HEK293 (cell line): ENCODE data around the gene ODAD4.

Experiments used
- CTCF ChIA-PET: fragments of 350-600 bp; formaldehyde crosslinking; extraction: SDS; loops from one replicate; lab custom pipeline; 2021; ENCODE audit warnings: antibody characterized with exemption; lab: Yijun Ruan, JAX
- POLR2A ChIA-PET: fragments of 300-600 bp; formaldehyde crosslinking; extraction: SDS; loops from one replicate; lab custom pipeline; 2020; ENCODE audit warnings: antibody characterized with exemption, inconsistent platforms; lab: Yijun Ruan, JAX
- H3K27ac ChIP-seq: fragments of 200-500 bp; sonication (Bioruptor generic); 2 replicates; pipeline ENCODE4 v1.5.1; 2014; ENCODE audit warnings: low read depth, low read length, control low read depth, inconsistent platforms; ENCODE audit errors: extremely low read depth
- H3K36me3 ChIP-seq, 2 experiments: fragments of 200-500 bp in 1 of 2; sonication (Bioruptor generic) in 1 of 2; 1 replicate in 1 of 2; 2 replicates in 1 of 2; pipeline ENCODE4 v1.5.1; 2014 to 2017; ENCODE audit warnings: inconsistent platforms in 2 of 2, low read length in 2 of 2; ENCODE audit not compliant: control insufficient read depth in 2 of 2, insufficient read depth in 1 of 2
- H3K4me1 ChIP-seq: fragments of 200-500 bp; sonication (Bioruptor generic); 2 replicates; pipeline ENCODE4 v1.5.1; 2014; ENCODE audit warnings: mild to moderate bottlenecking, low read length, inconsistent platforms; ENCODE audit not compliant: control insufficient read depth, insufficient read depth
- H3K4me3 ChIP-seq: 2 replicates; pipeline ENCODE4 v1.5.1; 2011; ENCODE audit warnings: low read depth, mild to moderate bottlenecking, control low read depth, low read length, moderate library complexity
- H3K9me3 ChIP-seq: fragments of 200-500 bp; sonication (Bioruptor generic); 2 replicates; pipeline ENCODE4 v1.5.1; 2014; ENCODE audit warnings: low read depth, low read length, inconsistent platforms; ENCODE audit not compliant: control insufficient read depth, insufficient read depth
- KLF1 ChIP-seq: fragments of 450-650 bp; formaldehyde crosslinking; IDR thresholded peaks from 2 replicates; pipeline ENCODE4 v1.5.1; 2016; ENCODE audit warnings: missing biosample characterization, missing genetic modification characterization
- MEIS1 ChIP-seq: sonication (generic); formaldehyde crosslinking; IDR thresholded peaks from 2 replicates; pipeline ENCODE4 v1.8.1; 2022; ENCODE audit warnings: missing genetic modification reagents, mild to moderate bottlenecking, borderline replicate concordance
- MZF1 ChIP-seq: fragments of 450-650 bp; formaldehyde crosslinking; IDR thresholded peaks from 2 replicates; pipeline ENCODE4 v1.5.1; 2017; ENCODE audit warnings: missing biosample characterization, missing genetic modification characterization, borderline replicate concordance
- TRIM28 ChIP-seq: IDR thresholded peaks from 2 replicates; pipeline ENCODE4 v1.6.1; 2011; ENCODE audit warnings: low read length, control low read depth, borderline replicate concordance
- YY2 ChIP-seq: fragments of 450-650 bp; formaldehyde crosslinking; IDR thresholded peaks from 2 replicates; pipeline ENCODE4 v1.5.1; 2016; ENCODE audit warnings: missing biosample characterization, missing genetic modification characterization
- ZBTB26 ChIP-seq: fragments of 450-650 bp; formaldehyde crosslinking; optimal IDR thresholded peaks from 2 replicates; pipeline ENCODE3; 2016; ENCODE audit warnings: missing biosample characterization, mild to moderate bottlenecking, missing genetic modification characterization
- ZFP41 ChIP-seq: fragments of 450-650 bp; formaldehyde crosslinking; IDR thresholded peaks from 2 replicates; pipeline ENCODE4 v1.5.1; 2016; ENCODE audit warnings: missing biosample characterization, missing genetic modification characterization, borderline replicate concordance
- ZNF121 ChIP-seq: fragments of 450-650 bp; formaldehyde crosslinking; IDR thresholded peaks from 2 replicates; pipeline ENCODE4 v1.5.1; 2016; ENCODE audit warnings: missing biosample characterization, missing genetic modification characterization
- ZNF184 ChIP-seq: fragments of 450-650 bp; IDR thresholded peaks from 2 replicates; pipeline ENCODE4 v1.5.1; 2018; ENCODE audit warnings: missing biosample characterization, mild to moderate bottlenecking, missing genetic modification characterization
- ZNF202 ChIP-seq: fragments of 450-650 bp; formaldehyde crosslinking; IDR thresholded peaks from 2 replicates; pipeline ENCODE4 v1.5.1; 2016; ENCODE audit warnings: missing biosample characterization, missing genetic modification characterization, borderline replicate concordance
- ZNF292 ChIP-seq: fragments of 450-650 bp; formaldehyde crosslinking; IDR thresholded peaks from 2 replicates; pipeline ENCODE4 v1.5.1; 2016; ENCODE audit warnings: low read depth, missing biosample characterization, missing genetic modification characterization, borderline replicate concordance
- ZNF529 ChIP-seq: fragments of 450-650 bp; formaldehyde crosslinking; IDR thresholded peaks from 2 replicates; pipeline ENCODE4 v1.5.1; 2017; ENCODE audit warnings: missing genetic modification characterization, missing biosample characterization; ENCODE audit not compliant: insufficient replicate concordance
- ZNF560 ChIP-seq: fragments of 450-650 bp; formaldehyde crosslinking; IDR thresholded peaks from 2 replicates; pipeline ENCODE4 v1.5.1; 2017; ENCODE audit warnings: missing biosample characterization, missing genetic modification characterization, borderline replicate concordance
- ZNF585B ChIP-seq: fragments of 450-650 bp; formaldehyde crosslinking; IDR thresholded peaks from 2 replicates; pipeline ENCODE4 v1.5.1; 2016; ENCODE audit warnings: missing biosample characterization, missing genetic modification characterization
- ZNF624 ChIP-seq: fragments of 450-650 bp; formaldehyde crosslinking; IDR thresholded peaks from 2 replicates; pipeline ENCODE4 v1.5.1; 2017; ENCODE audit warnings: missing biosample characterization, missing genetic modification characterization
- ZNF654 ChIP-seq: fragments of 450-650 bp; formaldehyde crosslinking; IDR thresholded peaks from 2 replicates; pipeline ENCODE4 v1.5.1; 2016; ENCODE audit warnings: low read depth, missing biosample characterization, missing genetic modification characterization
- ZNF660 ChIP-seq: fragments of 450-650 bp; IDR thresholded peaks from 2 replicates; pipeline ENCODE4 v1.5.1; 2018; ENCODE audit warnings: missing biosample characterization, mild to moderate bottlenecking, missing genetic modification characterization
- ZNF664 ChIP-seq: fragments of 450-650 bp; formaldehyde crosslinking; IDR thresholded peaks from 2 replicates; pipeline ENCODE4 v1.5.1; 2016; ENCODE audit warnings: missing biosample characterization, missing genetic modification characterization
- ZNF670 ChIP-seq: fragments of 450-650 bp; formaldehyde crosslinking; IDR thresholded peaks from 2 replicates; pipeline ENCODE4 v1.5.1; 2016; ENCODE audit warnings: missing biosample characterization, missing genetic modification characterization, low read depth
- ZNF747 ChIP-seq: fragments of 450-650 bp; formaldehyde crosslinking; IDR thresholded peaks from 2 replicates; pipeline ENCODE4 v1.5.1; 2016; ENCODE audit warnings: missing biosample characterization, missing genetic modification characterization
- ZSCAN16 ChIP-seq: fragments of 450-650 bp; formaldehyde crosslinking; IDR thresholded peaks from 2 replicates; pipeline ENCODE4 v1.5.1; 2016; ENCODE audit warnings: missing biosample characterization, missing genetic modification characterization
- TF ChIP-seq, protein P1 (sequence below): fragments of 450-650 bp; formaldehyde crosslinking; IDR thresholded peaks from 2 replicates; pipeline ENCODE4 v1.5.1; 2016; ENCODE audit warnings: missing biosample characterization, missing genetic modification characterization
- TF ChIP-seq, protein P2 (sequence below): fragments of 450-650 bp; formaldehyde crosslinking; IDR thresholded peaks from 2 replicates; pipeline ENCODE4 v1.5.1; 2016; ENCODE audit warnings: missing biosample characterization, missing genetic modification characterization
- TF ChIP-seq, protein P3 (sequence below): fragments of 450-650 bp; formaldehyde crosslinking; IDR thresholded peaks from 2 replicates; pipeline ENCODE4 v1.5.1; 2016; ENCODE audit warnings: missing biosample characterization, missing genetic modification characterization

Gene ODAD4

DNA sequence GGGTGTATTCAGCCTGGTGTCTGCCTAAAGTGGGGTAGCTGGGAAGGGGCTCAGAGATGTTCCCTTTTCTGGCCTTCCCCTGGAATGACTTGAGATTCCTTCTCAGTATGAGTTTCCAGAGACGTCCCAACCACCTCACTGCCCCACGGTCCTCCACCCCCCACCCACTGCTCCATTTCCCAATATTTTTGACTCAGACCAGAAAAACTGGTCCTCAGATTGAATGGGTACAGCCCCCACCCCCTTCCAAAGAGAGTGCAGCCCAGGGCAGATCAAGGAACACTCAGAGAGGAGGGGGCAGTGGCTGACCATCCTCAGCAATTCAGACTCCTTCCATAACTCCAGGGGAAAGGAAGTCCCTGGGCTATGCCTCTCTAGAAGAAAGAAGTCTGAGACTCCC, 14.9 kb upstream of the ODAD4 start:
- peaks cover 21% of the 10 kb centered on the region for H3K4me1 ChIP-seq
- peaks cover 16 to 41% of the 10 kb centered on the region in 2 experiments; a peak in 2 of 3 replicates for H3K36me3 ChIP-seq
- H3K4me3 ChIP-seq: no peak overlapping the region
- peak overlapping the region; percentile 33; the same call in 1 of the 2 replicates for H3K27ac ChIP-seq
- TF ChIP-seq, protein P1, sequence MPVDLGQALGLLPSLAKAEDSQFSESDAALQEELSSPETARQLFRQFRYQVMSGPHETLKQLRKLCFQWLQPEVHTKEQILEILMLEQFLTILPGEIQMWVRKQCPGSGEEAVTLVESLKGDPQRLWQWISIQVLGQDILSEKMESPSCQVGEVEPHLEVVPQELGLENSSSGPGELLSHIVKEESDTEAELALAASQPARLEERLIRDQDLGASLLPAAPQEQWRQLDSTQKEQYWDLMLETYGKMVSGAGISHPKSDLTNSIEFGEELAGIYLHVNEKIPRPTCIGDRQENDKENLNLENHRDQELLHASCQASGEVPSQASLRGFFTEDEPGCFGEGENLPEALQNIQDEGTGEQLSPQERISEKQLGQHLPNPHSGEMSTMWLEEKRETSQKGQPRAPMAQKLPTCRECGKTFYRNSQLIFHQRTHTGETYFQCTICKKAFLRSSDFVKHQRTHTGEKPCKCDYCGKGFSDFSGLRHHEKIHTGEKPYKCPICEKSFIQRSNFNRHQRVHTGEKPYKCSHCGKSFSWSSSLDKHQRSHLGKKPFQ (tag by site-specific recombination): no peak
- TF ChIP-seq ZNF654 (tag by site-specific recombination): no peak
- no peak for TF ChIP-seq ZSCAN16
- TF ChIP-seq ZFP41 (tag by site-specific recombination): no peak
- TF ChIP-seq ZNF664 (tag by site-specific recombination): no peak
- TF ChIP-seq ZNF585B (tag by site-specific recombination): no peak
- TF ChIP-seq, protein P2, sequence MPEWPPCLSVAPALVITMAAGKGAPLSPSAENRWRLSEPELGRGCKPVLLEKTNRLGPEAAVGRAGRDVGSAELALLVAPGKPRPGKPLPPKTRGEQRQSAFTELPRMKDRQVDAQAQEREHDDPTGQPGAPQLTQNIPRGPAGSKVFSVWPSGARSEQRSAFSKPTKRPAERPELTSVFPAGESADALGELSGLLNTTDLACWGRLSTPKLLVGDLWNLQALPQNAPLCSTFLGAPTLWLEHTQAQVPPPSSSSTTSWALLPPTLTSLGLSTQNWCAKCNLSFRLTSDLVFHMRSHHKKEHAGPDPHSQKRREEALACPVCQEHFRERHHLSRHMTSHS (tag by site-specific recombination): no peak
- TF ChIP-seq ZNF292 (tag by site-specific recombination): no peak
- TF ChIP-seq ZNF202 (tag by site-specific recombination): no peak
- no peak for TF ChIP-seq TRIM28
- TF ChIP-seq ZNF184 (tag by site-specific recombination): no peak
- no peak for TF ChIP-seq ZBTB26 (tag by site-specific recombination)
- TF ChIP-seq, all 188 proteins: peak for 0
- H3K9me3 ChIP-seq: no peaks in the 10 kb centered on the region
- CTCF ChIA-PET: interaction anchor here (0.5 kb wide), 1 partner anchor 173 kb away, joined by 3 read pairs; no protein-coding TSS in a partner anchor
- POLR2A ChIA-PET: interaction anchor here (0.6 to 1.2 kb wide), 2 partner anchors 41 to 227 kb away, joined by 3 to 5 read pairs; partner anchors contain the start of gene EIF1

GRCh38 chr17:41917192-41917591, 13.2 kb upstream of the ODAD4 start:
- ChIA-PET POLR2A (interaction anchor here (0.7 to 4.2 kb wide), 10 partner anchors 8 to 228 kb away, joined by 3 to 73 read pairs (median 18); partner anchors contain the start of genes CNP, DNAJC7, EIF1 and JUP), CTCF (interaction anchor here (0.5 to 3.7 kb wide), 6 partner anchors 12 to 201 kb away, joined by 3 to 18 read pairs (median 4); partner anchors contain the start of gene ODAD4)
- Histone ChIP-seq H3K4me1 (peaks cover 21% of the 10 kb centered on the region), H3K9me3 (no peaks in the 10 kb centered on the region), H3K4me3 (peak overlapping the region; percentile 88), H3K36me3 (peaks cover 6 to 25% of the 10 kb centered on the region in 2 experiments; a peak in 2 of 3 replicates), H3K27ac (no peak overlapping the region)
- TF ChIP-seq ZNF121 (no peak), MZF1 (0 out of 2 replicates have a peak, but pooled peaks have one; percentile 36)

DNA sequence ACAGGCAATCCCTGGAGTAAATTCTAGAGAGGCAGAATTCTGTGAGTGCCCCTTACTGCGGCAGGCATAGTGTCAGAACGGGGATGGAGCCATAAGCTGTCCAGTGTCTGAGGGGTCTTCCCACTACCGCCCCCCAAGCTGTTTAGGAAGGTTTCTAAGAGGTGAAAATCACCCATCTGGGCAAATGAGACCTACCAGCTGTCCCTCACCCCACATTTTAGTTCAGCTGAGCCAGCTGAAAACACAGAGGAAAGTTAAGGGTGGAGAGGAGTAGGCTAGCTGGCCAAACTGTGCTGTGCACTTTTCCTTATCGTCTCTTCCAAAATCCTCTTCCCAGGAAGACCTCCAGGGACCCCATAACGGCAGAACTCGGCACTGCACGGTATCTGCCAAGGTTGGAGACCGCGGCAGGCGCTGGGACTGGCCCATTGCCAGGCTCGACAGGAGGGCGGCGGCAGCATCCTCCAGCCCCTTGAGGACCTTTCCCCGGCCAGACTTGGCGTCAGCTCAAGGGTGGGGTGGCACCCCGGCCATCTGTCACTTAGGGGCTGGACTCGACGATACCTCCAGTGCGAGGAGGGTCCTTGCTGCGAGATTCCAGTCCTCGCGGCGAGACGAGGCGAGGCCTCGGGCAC, 12.6 kb upstream of the ODAD4 start:
- Histone ChIP-seq H3K4me1 (peaks cover 21% of the 10 kb centered on the region), H3K9me3 (no peaks in the 10 kb centered on the region), H3K36me3 (peaks cover 6 to 19% of the 10 kb centered on the region in 2 experiments; a peak in 2 of 3 replicates), H3K27ac (peak overlapping the region; percentile 90), H3K4me3 (peak overlapping the region; percentile 88)
- CTCF ChIA-PET: interaction anchor here (0.6 to 3.7 kb wide), 9 partner anchors 12 to 390 kb away, joined by 3 to 18 read pairs (median 4); partner anchors contain the start of gene ODAD4
- POLR2A ChIA-PET: interaction anchor here (0.6 to 4.2 kb wide), 24 partner anchors 9 to 505 kb away, joined by 3 to 73 read pairs (median 6); partner anchors contain the start of genes CAVIN1, CNP, DNAJC7 and EIF1
- TF ChIP-seq YY2 (tag by site-specific recombination) (no peak), ZNF660 (tag by site-specific recombination) (no peak), ZNF747 (tag by site-specific recombination) (no peak), ZNF670 (tag by site-specific recombination) (no peak), ZNF560 (no peak), MEIS1 (CRISPR knock-in tag) (no peak), ZNF624 (tag by site-specific recombination) (no peak), ZNF529 (tag by site-specific recombination) (no peak), KLF1 (tag by site-specific recombination) (peak; percentile 89)
- TF ChIP-seq, protein P3, sequence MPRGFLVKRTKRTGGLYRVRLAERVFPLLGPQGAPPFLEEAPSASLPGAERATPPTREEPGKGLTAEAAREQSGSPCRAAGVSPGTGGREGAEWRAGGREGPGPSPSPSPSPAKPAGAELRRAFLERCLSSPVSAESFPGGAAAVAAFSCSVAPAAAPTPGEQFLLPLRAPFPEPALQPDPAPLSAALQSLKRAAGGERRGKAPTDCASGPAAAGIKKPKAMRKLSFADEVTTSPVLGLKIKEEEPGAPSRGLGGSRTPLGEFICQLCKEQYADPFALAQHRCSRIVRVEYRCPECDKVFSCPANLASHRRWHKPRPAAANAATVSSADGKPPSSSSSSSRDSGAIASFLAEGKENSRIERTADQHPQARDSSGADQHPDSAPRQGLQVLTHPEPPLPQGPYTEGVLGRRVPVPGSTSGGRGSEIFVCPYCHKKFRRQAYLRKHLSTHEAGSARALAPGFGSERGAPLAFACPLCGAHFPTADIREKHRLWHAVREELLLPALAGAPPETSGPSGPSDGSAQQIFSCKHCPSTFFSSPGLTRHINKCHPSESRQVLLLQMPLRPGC: no peak
- TF ChIP-seq, protein P1 (tag by site-specific recombination): no peak
